ENCODE measurements around the gene DIPK1A. TPM values are rescaled to one million over a fixed set of nuclear protein-coding genes. Genes with fewer than 3 reads are reported as not detected.

Gene DIPK1A
- total RNA-seq, 4 donors from 2014 or later: 11.7 to 17.5 (median 15.1) TPM

GRCh38 chr1:92884195-92884594 lies 77.1 kb downstream of the DIPK1A start:
- Histone ChIP-seq H3K4me1 (no peaks in the 10 kb centered on the region), H3K4me3 (replicated peaks in 1 of 3) (no peak overlapping the region), H3K27ac (no peak overlapping the region), H3K27me3 (no peaks in the 10 kb centered on the region), H3K9me3 (no peaks in the 10 kb centered on the region), H3K36me3 (no peaks in the 10 kb centered on the region)
- DNase-seq: no peak
- intact Hi-C loops (cut with DNase I): no loop called here
- WGBS, 2 donors: 86% methylated on average over 1 of the region's 1 CpG
- TF ChIP-seq, protein P1, sequence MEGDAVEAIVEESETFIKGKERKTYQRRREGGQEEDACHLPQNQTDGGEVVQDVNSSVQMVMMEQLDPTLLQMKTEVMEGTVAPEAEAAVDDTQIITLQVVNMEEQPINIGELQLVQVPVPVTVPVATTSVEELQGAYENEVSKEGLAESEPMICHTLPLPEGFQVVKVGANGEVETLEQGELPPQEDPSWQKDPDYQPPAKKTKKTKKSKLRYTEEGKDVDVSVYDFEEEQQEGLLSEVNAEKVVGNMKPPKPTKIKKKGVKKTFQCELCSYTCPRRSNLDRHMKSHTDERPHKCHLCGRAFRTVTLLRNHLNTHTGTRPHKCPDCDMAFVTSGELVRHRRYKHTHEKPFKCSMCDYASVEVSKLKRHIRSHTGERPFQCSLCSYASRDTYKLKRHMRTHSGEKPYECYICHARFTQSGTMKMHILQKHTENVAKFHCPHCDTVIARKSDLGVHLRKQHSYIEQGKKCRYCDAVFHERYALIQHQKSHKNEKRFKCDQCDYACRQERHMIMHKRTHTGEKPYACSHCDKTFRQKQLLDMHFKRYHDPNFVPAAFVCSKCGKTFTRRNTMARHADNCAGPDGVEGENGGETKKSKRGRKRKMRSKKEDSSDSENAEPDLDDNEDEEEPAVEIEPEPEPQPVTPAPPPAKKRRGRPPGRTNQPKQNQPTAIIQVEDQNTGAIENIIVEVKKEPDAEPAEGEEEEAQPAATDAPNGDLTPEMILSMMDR (IDR thresholded peaks at IDR 0.05): no peak
- no peak for TF ChIP-seq POLR2A (IDR thresholded peaks at IDR 0.05)

DNA sequence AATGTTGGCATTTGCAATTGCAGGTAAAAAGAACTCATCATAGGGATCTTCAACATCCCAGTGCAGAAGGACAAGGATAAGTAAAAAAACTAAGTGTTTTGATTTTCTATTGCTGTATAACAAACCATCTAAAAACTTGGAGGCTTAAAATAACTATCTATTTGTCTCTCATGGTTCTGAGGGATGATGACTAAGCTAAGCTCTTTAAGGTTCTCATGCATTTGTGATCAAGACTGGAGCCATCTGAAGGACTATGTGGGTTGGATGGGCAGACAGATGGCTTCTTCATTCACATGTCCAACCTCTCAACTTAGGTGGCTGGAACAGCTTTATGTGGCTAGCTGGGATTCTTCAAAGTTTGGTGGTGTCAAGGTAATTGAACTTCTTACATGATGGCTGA lies 78.0 kb downstream of the DIPK1A start:
- no peaks in the 10 kb centered on the region for H3K36me3 ChIP-seq
- TF ChIP-seq, protein P1 (IDR thresholded peaks at IDR 0.05): no peak
- TF ChIP-seq POLR2A (IDR thresholded peaks at IDR 0.05): no peak
- no peaks in the 10 kb centered on the region for H3K27me3 ChIP-seq
- intact Hi-C loops (cut with DNase I): no loop called here
- no peak overlapping the region for H3K27ac ChIP-seq
- H3K4me1 ChIP-seq: no peaks in the 10 kb centered on the region
- H3K9me3 ChIP-seq: no peaks in the 10 kb centered on the region
- DNase-seq: no peak
- H3K4me3 ChIP-seq (replicated peaks in 1 of 3): no peak overlapping the region

DNA sequence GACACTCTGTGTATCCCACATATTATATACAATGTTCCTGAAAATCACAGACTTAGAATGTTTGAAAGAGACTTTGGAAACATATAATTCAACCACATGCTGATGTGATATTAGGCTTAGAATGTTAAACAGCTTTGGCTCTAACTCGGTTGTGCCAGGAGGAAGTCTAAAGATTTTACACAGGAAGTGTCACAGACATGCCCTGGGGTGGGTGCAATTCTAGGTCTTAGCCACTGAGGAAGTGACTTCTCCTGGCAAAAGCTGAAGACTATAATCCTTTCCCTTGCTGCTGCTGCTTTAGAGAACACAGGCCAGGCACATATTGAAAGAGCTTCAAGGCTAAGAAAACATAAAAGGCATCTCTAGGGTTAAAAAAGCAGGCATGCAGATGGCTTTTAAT lies 78.4 kb downstream of the DIPK1A start:
- H3K9me3 ChIP-seq: no peaks in the 10 kb centered on the region
- H3K27ac ChIP-seq: no peak overlapping the region
- no peak for DNase-seq
- H3K27me3 ChIP-seq: no peaks in the 10 kb centered on the region
- no peaks in the 10 kb centered on the region for H3K36me3 ChIP-seq
- no peak overlapping the region for H3K4me3 ChIP-seq (replicated peaks in 1 of 3)
- intact Hi-C loops (cut with DNase I): no loop called here
- 45 to 83% methylated on average over 1 of the region's 1 CpG for WGBS, 2 donors
- no peak for TF ChIP-seq POLR2A (IDR thresholded peaks at IDR 0.05)
- TF ChIP-seq, protein P1 (IDR thresholded peaks at IDR 0.05): no peak
- H3K4me1 ChIP-seq: no peaks in the 10 kb centered on the region

DNA sequence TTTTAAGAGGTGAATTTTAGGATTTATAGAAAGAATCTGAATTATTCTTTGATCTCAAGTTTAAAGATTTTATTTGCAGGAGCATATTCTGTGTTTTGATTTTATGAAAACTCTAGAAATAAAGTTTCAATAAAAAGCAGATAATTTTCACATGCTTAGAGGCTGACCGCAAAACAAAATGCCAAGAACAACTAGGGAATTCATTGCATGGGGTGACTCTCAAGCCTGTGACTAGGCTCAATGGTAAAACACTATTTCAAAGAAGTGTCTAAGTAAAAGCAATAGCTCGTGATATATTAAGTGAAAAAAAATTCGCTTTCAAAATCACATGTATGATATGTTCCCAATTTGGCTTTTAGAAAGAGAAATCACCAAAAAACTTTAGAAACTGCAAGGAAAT lies 79.9 kb downstream of the DIPK1A start:
- TF ChIP-seq POLR2A (IDR thresholded peaks at IDR 0.05): no peak
- TF ChIP-seq, protein P1 (IDR thresholded peaks at IDR 0.05): no peak
- intact Hi-C loops (cut with DNase I): no loop called here
- Histone ChIP-seq H3K36me3 (no peaks in the 10 kb centered on the region), H3K9me3 (no peaks in the 10 kb centered on the region), H3K27me3 (no peaks in the 10 kb centered on the region), H3K27ac (no peak overlapping the region), H3K4me3 (replicated peaks in 1 of 3) (no peak overlapping the region), H3K4me1 (peaks cover 0 to 7% of the 10 kb centered on the region in 2 donors)
- 90 to 91% methylated on average over 3 of the region's 3 CpGs for WGBS, 2 donors
- no peak for DNase-seq

DNA sequence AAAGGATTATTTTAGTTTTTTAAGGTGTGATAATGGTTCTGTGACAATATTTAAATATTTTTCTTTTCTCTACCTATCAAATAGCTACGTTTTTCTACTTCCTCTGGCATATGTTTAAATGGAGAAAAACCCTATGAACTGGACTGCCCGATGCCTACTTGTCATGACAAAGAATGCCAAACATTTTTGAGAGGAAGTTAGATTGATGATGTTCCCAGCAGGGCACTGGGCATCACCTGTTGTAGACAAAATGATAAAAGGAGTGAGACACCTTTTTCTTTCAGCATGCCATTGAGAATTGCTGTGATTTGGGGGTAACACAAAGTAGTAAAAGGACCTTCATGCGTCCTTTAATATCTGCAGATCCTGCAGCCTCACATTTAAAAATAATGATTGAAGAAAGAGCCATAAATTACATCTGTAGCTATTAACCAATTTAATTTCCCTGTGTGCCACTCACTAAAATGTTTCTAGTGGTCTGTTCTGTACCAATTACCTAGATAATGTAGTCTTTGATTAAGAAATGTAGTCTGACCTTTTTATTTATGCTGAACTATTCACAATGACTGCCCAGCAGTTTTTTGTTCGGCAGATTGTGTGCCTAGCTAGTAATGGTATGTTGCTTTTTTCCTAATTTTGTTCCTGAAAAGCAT lies 81.8 kb downstream of the DIPK1A start:
- no peak for TF ChIP-seq POLR2A (IDR thresholded peaks at IDR 0.05)
- TF ChIP-seq, protein P1 (IDR thresholded peaks at IDR 0.05): no peak

More for the DNA sequence above, 81.8 kb downstream of the DIPK1A start:
- peaks cover 0 to 7% of the 10 kb centered on the region in 2 donors for H3K4me1 ChIP-seq
- no peaks in the 10 kb centered on the region for H3K36me3 ChIP-seq
- no peak overlapping the region for H3K27ac ChIP-seq
- no peak for DNase-seq
- intact Hi-C loops (cut with DNase I): no loop called here
- no peaks in the 10 kb centered on the region for H3K27me3 ChIP-seq
- 84% methylated on average over 4 of the region's 4 CpGs for WGBS, 2 donors
- no peaks in the 10 kb centered on the region for H3K9me3 ChIP-seq
- no peak overlapping the region for H3K4me3 ChIP-seq (replicated peaks in 1 of 3)

All from thyroid gland (tissue), 4 donors.